HuH-7 (cell line): ENCODE measurements around the gene PCDHGA1.

Experiments used
- DNase-seq: peaks from one replicate; pipeline ENCODE4 v3.0.0; 2011; ENCODE audit warnings: low spot score

Gene PCDHGA1

GRCh38 chr5:141529873-141530272, 199.6 kb downstream of the PCDHGA1 start:
- DNase-seq = no peak

DNA sequence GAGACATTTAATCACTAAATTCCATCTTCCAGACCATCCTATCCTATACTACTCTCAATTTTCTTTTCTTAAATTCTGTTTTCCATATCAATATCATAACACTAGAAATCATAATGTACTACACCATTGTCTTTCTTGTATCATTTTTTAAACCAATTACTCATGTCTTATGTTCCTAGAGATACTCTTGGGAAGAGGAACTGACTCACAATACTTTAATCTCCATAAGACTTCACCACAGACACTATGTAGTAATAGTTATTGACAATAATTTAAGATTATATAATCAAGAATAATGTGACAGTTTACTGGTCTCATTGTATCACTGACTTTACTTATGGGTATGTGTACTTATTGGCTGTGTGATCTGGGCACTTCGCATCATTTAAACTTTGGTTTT, 202.4 kb downstream of the PCDHGA1 start:
- no peak for DNase-seq

DNA sequence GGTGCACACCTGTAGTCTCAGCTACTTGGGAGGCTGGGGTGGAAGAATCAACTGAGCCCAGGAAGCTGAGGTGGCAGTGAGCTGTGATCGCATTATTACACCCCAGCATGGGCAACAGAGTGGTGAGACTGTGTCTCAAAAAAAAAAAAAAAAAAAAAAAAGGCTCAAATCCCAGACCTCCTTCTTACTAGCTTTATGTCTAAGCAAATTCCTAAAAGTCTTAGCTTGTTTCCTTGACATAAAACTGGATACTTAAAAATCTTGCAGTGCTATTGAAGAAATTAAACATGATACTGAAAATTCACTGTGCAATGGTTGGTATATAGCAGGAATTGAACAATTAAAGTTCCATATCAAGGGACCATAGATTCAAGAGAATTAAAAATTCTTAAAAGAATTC, 203.6 kb downstream of the PCDHGA1 start:
- no peak for DNase-seq

DNA sequence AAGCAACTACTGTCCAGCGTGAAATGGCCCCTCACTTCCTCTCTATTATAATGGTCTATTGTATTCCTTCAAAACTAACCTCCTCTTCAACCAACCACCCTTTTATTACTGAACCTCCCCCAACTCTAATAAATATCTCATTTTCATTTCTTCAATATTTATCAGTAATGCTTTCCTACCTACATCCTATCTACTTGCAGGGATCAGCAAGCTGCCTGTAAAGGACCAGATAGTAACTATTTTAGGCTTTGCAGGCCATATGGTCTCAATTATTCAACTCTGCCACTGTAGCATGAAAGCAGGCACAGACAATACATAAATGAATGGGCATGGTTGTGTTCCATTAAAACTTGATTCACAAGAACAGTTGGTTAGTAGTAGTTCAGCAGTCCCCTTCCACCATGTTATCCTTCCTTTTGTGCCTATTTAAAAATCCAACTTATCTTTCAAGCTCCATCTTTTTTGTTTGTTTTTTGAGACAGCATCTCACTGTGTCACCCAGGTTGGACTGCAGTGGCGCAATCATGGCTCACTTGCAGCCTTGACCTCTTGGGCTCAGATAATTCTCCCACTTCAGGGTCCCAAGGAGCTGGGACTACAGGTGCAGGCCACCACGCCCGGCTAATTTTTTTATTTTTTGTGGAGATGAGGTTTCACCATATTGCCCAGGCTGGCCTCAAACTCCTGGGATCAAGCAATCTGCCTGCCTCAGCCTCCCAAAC, 204.3 kb downstream of the PCDHGA1 start:
- no peak for DNase-seq

DNA sequence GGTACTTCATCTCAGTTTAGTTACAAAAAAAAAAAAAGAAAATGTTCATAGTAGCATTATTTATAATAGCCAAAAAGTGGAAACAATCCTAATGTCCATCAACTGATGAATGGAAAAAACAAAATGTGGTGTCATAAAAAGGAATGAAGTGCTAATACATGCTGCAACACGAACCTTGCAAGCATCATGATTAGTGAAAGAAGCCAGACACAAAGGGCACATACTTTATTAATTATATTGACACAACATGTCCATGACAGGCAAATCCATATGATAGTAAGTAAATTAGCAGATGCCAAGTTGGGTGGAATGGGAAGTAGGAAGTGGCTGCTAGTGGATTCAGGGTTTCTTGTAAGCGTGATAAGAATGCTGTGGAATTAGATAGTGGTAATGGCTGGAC, 212.7 kb downstream of the PCDHGA1 start:
- DNase-seq = no peak

DNA sequence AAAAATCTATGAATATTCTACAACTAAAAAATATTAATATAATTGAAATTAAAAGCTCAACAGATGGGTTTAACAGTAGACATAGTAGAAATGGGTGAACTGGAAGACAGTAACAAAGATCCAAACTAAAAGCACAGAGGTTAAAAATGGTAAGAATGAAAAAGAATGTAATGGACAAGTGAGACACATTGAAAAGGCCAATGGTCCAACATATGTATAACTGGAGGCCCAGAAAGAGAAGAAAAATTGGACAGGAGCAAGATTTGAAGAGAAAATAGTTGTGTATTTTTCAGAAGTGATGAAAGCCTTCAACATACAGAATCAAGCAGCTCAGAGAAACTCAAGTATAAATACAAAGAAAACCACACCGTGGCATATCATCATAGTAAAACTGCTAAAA, 217.2 kb downstream of the PCDHGA1 start:
- DNase-seq = no peak

DNA sequence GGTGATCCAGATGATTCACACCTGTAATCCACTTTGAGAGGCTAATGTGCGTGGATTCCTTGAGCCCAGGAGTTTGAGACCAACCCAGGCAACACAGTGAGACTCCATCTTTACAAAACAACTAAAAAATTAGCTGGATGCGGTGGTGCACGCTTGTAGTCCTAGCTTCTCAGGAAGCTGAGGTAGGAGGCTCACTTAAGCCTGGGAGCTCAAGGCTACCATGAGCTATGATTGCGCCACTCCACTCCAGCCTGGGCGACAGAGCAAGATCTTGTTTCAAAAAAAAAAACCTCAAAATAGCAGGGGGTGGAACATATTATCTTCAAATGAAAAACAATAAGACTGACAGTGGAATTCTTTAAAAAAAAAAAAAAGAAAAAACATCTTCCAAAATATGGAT, 217.6 kb downstream of the PCDHGA1 start:
- DNase-seq = no peak

- DNase-seq = peak; percentile 30
Measured at GRCh38 chr5:141557681-141558136, 227.4 kb downstream of the PCDHGA1 start.

GRCh38 chr5:141558150-141558549, 227.8 kb downstream of the PCDHGA1 start:
- DNase-seq = no peak

DNA sequence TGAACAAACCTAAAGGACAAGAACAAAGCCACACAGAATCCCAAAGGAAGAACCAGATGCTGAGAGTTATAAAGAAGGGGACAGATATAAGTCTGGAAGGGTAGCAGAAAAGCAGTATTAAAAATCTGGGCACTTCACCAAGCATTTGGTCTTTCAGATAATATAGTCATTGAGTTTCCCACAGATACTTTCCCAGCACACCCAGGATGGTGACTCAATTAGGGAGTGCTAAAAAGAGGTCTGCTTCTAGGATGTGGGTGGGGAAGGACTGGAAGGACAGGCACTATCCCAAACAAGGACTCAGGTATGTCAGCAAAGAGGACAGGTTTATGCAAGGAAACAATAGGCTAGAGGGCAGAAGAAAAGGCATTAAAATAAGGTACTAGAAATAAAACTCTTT, 229.1 kb downstream of the PCDHGA1 start:
- no peak for DNase-seq

DNA sequence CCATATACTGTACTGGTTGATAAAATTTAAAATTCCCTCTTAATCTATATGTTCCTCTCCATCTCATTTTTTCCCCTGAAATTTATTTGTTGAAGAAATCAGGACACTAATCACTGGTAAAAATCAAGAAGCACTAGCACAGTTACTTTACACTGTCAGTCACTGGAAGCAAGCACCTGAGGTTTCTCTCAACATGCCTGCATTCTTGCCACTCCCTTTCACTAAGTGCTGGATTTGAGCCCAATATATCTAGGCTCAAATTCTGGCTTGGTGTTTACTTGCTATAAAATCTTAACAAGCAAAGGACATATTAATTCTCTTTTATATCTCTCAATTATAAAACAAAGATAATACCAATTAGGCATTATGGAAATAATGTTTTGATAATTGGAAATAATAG, 229.8 kb downstream of the PCDHGA1 start:
- no peak for DNase-seq

GRCh38 chr5:141560725-141561483, 230.6 kb downstream of the PCDHGA1 start:
- DNase-seq = peak; percentile 36
